ENCODE measurements around the gene ZNF521.

ZNF521 gene

GRCh38 chr18:25230658-25231326, 121.2 kb downstream of the ZNF521 start:
- no peak overlapping the region for H3K4me3 ChIP-seq (ENCODE audit: low read depth, low read length)
- in situ Hi-C loops (cut with HindIII; ENCODE audit: low sequenced_read_pairs): no loop called here
- no peak for TF ChIP-seq CTCF (IDR thresholded peaks at IDR 0.05; ENCODE audit: low read depth, low read length)
- DNase-seq (ENCODE audit: low read depth, low spot score): peak; percentile 88

DNA sequence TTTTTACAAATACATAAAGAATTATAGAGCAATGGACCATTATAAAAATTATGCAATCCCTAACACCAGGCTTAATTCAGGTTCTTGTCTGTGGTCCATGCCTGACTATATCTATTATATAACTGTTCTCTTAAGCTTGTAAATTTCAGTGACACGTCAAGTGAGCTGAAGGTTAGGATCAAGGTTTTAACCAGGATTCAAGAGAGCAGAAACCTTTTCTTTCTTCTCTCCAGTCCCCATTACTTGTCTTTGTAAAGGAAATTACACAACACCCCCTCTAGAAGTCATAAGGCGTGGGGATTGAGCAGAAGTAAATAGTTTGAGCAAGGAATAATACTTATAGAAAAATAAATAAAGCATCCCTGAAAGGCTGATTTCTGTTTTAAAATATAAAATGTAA, 122.0 kb downstream of the ZNF521 start:
- in situ Hi-C loops (cut with HindIII; ENCODE audit: low sequenced_read_pairs): no loop called here
- DNase-seq (ENCODE audit: low read depth, low spot score): no peak
- no peak overlapping the region for H3K4me3 ChIP-seq (ENCODE audit: low read depth, low read length)
- no peak for TF ChIP-seq CTCF (IDR thresholded peaks at IDR 0.05; ENCODE audit: low read depth, low read length)

- no peak for TF ChIP-seq CTCF (IDR thresholded peaks at IDR 0.05; ENCODE audit: low read depth, low read length)
- no peak overlapping the region for H3K4me3 ChIP-seq (ENCODE audit: low read depth, low read length)
- in situ Hi-C loops (cut with HindIII; ENCODE audit: low sequenced_read_pairs): no loop called here
- DNase-seq (ENCODE audit: low read depth, low spot score): peak; percentile 67
These were observed 122.9 kb downstream of the ZNF521 start for GRCh38 chr18:25229081-25229480.

DNA sequence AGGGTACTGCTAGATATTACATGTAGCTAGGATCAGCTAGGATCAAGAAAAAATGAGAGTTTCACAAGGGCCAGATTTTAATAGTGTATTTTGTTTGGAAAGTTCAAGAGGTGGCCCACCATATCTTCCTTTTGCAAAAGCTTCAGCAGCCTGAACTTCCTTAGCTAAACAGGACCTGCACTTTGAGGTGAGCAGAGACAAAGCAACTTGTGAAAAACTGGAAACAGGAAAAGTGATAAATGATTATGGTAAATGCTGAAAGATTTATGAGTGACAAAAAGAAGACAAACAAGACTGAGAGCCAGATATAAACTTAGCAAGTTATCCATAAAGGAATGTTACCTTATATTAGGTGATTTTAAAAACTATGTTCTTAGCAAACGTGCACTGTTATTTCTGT, 123.6 kb downstream of the ZNF521 start:
- TF ChIP-seq CTCF (IDR thresholded peaks at IDR 0.05; ENCODE audit: low read depth, low read length): no peak
- H3K4me3 ChIP-seq (ENCODE audit: low read depth, low read length): no peak overlapping the region
- in situ Hi-C loops (cut with HindIII; ENCODE audit: low sequenced_read_pairs): no loop called here
- no peak for DNase-seq (ENCODE audit: low read depth, low spot score)

- TF ChIP-seq CTCF (IDR thresholded peaks at IDR 0.05; ENCODE audit: low read depth, low read length): no peak
- H3K4me3 ChIP-seq (ENCODE audit: low read depth, low read length): no peak overlapping the region
- in situ Hi-C loops (cut with HindIII; ENCODE audit: low sequenced_read_pairs): no loop called here
- no peak for DNase-seq (ENCODE audit: low read depth, low spot score)
These were observed 126.8 kb downstream of the ZNF521 start for GRCh38 chr18:25225151-25225550.

DNA sequence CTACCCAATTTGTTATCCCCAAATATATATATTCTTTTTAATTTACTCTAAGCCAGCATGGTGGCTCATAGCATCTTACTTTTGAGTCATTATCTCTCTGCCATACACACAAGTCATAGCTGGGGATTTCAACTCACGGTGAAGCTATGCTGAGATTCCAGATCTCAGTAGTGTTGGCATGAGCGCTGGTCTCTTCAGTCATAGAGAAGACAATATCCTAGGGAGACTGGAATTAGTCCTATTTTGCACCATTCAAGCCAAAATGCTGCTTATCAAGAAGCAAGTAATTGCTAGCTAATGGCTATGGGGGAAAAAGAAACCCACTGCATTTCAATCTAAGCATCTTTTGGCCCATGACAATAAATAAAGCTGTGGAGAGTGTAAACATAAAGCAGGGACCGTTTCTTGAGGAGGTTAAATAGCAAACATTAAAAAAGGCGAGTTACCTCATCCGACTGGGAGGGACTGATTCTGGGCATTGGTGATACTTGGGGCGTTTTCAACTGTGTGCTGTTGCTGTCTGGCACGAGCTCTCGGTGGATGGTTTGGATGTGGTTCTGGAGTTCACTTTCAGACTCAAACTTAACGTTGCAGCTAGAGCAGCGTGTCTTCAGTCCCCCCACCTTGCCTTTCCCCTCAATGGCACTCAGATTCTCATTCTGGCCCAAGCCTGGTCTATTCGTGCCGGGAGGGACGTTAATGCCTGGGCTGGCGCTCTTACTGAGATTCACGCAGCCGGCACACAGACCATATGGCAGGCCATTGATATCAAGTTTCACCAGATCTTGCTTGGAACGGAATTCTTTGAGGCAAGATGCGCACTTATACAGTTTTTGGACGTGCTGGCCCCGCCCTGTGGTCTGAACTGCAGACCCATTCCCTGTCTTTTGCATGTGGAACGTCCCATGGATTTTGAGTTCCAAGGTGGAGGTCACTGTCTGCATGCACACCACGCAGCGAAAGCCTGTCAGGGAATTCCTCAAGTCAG, 127.8 kb downstream of the ZNF521 start:
- no peak overlapping the region for H3K4me3 ChIP-seq (ENCODE audit: low read depth, low read length)
- DNase-seq (ENCODE audit: low read depth, low spot score): no peak
- in situ Hi-C loops (cut with HindIII; ENCODE audit: low sequenced_read_pairs): no loop called here
- no peak for TF ChIP-seq CTCF (IDR thresholded peaks at IDR 0.05; ENCODE audit: low read depth, low read length)
